Measurements from ENCODE around the gene CNTLN.

DNA sequence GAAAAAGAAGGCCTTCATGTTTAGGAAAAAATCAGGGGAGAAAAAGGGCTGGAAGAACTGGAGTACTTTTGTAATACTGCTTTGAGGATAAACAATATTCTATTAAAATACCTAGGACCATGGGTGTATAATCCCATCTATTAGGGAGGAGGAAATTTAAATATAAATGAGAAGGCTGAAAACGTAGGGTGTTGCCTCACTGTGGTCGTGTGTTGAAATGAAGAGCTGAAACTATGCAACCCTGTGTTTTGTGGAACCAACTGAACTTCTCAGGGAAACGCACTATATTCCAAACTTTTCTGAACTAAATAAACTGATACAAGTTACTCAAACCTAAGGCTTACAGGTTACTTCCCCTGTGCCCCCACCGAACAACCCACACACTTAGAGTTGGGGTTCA lies 4.5 kb upstream of the CNTLN start:
- TF ChIP-seq CTCF (IDR thresholded peaks at IDR 0.05; ENCODE audit: low read length) = no peak
- no peak for TF ChIP-seq EZH2 (IDR thresholded peaks at IDR 0.05; ENCODE audit: borderline replicate concordance, low read length)

Measured in OCI-LY1 (cell line).